GM15510 (cell line): ENCODE results near the gene SLC35E3.

Experiments used
- POLR2A ChIP-seq: IDR thresholded peaks from 3 replicates; pipeline ENCODE4 v1.6.1; 2011; ENCODE audit warnings: borderline replicate concordance; ENCODE audit not compliant: insufficient read length; ENCODE audit errors: extremely low read depth

Gene SLC35E3

DNA sequence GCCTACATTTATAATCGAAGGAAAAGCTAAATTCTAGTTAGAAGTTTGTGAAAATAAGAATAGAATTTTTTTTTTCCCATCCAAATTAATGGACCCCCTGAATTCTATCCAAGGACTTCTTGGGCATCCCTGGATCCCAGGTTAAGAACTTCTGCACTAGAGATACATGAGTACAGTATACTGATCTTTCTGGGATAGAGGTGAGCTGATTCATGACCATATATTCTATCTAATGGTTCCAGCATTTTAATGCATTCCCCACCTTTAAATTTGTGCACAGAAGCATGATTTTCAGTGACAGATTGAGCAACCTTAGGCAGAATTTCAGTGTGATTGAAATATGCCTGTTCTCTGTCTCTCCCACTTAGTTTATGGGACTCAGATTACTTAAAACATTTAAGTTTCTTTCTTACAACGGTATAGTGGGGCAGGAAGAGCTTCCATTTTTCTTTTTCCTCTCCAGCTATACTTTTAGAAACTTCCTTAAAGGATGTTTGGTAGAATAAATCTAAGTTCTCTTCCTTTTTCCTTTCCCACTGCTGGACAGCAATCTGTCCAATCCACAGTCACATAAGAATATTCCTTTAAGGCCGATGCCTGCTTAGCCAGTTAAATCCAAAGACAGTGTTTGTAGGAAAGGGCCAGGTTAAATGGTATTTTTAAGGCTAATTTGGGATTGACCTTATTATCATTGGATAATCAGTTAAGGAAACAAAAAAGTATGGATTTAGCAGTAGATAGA lies 68.7 kb downstream of the SLC35E3 start:
- no peak for TF ChIP-seq POLR2A

DNA sequence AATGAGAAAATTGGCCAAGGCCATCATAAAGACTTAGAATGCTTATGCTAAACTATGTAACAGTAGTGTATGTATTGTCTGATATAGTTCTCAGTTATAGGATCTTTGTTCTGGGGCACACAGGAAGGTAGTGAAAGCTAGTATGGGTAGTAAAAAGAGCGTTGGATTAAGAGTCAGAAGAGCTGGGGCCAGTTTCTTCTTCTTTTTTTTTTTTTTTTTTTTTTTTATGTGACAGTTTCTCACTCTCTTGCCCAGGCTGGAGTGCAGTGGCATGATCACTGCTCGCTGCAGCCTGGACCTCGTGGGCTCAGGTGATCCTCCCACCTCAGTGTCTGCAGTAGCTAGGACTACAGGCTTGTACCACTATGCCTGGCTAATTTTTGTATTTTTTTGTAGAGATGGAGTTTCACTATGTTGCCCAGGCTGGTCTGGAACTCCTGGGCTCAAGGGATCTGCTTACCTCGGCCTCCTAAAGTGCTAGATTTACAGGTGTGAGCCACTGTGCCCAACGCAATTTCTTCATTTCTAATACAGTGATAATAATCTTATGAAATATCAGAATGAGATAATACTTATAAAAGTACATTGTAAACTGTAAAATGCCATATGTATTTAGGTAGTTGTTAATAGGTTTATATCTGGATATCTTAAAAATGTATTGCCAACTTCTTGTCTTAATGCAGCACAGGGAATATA lies 69.4 kb downstream of the SLC35E3 start:
- TF ChIP-seq POLR2A = peak; percentile 18

DNA sequence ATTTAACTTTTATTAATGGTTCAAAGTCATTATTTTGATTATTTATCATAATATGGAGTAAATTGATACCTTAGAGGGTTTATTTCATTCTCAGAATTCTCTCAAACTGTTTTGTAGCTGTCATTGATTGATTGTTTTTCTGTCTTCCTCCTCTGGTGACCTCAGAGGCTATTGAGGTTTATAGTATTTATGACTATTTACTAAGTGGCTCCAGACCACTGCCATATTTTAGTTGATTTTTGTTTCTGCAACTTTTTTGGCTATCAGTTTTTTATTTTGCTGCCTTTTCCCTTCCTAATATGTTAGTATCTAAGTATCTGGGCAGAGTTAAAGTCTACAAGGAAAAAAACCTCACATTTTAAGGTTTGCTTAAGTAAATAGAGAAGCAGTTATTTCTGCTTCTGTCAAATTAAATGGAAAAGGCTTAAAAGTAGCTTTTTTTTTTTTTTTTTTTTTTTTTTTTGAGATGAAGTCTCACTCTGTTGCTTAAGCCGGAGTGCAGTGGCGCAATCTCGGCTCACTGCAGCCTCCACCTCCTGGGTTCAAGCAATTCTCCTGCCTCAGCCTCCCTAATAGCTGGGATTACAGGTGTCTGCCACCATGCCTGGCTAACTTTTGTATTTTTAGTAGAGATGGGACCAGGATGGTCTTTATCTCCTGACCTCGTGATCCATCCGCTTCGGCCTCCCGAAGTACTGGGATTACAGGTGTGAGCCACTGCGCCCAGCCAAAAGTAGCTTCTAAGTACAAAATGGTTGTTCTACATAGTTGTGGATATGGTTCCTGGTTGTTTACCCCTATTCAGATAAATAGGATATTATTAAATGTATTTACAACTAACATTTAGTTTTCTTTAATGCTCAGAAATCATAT lies 70.2 kb downstream of the SLC35E3 start:
- TF ChIP-seq POLR2A = no peak

DNA sequence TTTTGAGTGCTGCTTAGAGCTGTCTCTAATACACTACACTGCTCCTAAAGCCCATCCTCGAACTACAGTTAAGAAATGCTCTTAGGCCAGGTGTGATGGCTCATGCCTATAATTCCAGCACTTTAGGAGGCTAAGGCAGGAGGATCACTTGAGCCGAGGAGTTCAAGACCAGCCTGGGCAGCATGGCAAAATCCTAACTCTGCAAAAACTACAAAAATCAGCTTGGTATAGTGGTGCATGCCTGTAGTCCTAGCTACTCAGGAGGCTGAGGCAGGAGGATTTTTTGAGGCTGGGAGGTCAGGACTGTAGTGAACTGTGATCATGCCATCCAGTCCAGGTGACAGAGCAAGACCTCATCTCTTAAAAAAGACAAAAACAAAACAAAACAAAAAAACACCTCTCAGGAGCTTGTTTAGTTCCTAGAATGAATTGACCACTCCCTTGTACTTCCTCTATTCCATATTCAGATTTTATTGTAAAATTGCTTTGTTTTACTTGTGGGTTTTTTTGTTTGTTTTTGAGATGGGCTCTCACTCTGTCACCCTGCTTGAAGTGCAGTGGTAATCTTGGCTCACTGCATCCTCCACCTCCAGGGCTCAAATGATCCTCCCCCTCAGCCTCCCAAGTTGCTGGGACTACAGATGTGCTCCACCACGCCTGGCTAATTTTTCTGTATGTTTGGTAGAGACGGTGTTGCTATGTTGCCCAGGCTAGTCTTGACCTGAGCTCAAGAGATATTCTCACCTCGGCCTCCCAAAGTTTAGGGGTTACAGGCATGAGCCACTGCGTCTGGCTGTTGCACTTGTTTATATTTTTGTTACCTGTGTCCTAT lies 75.6 kb downstream of the SLC35E3 start:
- no peak for TF ChIP-seq POLR2A

DNA sequence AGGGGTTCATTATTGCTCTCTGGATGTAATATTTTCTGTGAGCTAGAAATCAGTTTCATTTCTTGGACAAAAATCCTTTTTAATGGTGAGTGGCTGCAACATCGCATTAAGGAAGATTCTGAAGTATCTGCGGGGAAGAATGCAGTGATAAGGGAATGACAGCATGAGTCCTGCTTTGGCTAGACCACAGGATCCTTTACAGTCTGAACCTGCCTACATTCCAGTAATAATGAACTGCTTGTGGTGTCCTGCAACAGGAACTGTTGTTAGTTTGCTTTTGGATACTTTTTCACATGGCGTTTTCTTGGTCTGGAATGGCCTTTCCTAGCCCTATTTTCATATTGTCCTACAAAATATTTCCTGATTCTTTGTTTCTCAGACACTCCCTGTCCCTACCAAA lies 77.7 kb downstream of the SLC35E3 start:
- no peak for TF ChIP-seq POLR2A

- TF ChIP-seq POLR2A = no peak
Observed at GRCh38 chr12:68824131-68824530, 78.2 kb downstream of the SLC35E3 start.

GRCh38 chr12:68824597-68825250 lies 78.7 kb downstream of the SLC35E3 start:
- TF ChIP-seq POLR2A = no peak

- TF ChIP-seq POLR2A = no peak
Observed at GRCh38 chr12:68825569-68826217, 79.7 kb downstream of the SLC35E3 start.

- TF ChIP-seq POLR2A = no peak
Observed at GRCh38 chr12:68827895-68828671, 82.1 kb downstream of the SLC35E3 start.

DNA sequence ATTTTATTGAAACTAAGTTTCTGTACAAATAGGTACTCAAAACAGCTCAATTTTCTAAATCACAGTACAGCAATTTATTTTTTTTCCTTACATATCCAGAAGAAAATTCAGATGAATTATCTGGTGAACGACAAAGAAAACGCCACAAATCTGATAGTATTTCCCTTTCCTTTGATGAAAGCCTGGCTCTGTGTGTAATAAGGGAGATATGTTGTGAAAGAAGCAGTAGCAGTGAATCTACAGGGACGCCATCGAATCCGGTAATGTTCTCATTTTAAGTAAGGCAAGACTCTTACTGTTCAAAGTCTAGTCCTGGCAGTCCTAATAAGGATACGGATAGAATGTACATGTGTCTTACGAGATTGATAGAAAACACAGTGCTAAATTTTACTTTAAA lies 82.7 kb downstream of the SLC35E3 start:
- TF ChIP-seq POLR2A = no peak
